Hematopoietic multipotent progenitor cell treated with erythropoietin and hydrocortisone succinate and interleukin-3 and kit ligand, for 8 days (in vitro differentiated cells): Measurements from ENCODE around the gene FDCSP.
"Not testable (repeated sequence)": the region's sequence is repeated elsewhere in the genome, so short reads cannot be mapped to it uniquely, and the experiment has no call there.

Experiments used
- DNase-seq: peaks from one replicate; pipeline ENCODE4 v3.0.0-alpha.2; 2015

The FDCSP gene

DNA sequence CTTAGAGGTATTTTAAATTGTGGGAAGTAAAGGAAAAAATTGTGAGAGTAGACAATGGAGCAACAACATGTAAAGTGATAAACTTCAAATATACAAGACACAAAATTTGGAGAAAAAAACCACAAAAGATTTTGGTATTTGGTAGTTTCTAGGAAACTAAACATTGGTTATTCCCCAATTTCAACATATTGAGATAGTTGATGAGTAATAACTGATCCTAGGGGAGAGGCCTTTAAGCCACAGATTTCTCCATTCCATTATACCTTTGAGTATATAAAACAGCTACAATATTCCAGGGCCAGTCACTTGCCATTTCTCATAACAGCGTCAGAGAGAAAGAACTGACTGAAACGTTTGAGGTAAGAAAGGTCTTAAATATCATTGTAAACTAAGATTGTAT lies at the start of gene FDCSP:
TSS of gene FDCSP (plus strand) at position 301 of the 400 bp plus-strand sequence. CDS start 5,071 bp downstream, outside the sequence.
- DNase-seq, result no peak

DNA sequence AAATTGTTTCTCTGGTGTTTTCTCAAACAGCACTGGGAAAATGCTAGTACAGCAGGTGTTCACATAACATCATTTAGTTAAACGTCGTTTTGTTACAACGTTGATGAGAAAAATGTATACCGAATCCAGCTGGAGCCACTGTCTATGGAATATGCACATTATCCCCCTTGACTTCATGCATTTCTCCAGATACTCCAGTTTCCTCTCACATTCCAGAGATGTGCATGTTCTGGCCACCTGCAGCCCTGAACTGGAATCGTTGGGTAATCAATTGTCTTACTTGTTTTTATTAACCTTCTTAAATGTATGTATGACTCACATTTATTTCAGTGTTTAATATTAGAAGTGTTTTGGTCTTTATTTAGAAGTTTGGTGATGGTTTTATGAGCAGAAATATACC lies 48.8 kb upstream of the FDCSP start:
- DNase-seq, result no peak

DNA sequence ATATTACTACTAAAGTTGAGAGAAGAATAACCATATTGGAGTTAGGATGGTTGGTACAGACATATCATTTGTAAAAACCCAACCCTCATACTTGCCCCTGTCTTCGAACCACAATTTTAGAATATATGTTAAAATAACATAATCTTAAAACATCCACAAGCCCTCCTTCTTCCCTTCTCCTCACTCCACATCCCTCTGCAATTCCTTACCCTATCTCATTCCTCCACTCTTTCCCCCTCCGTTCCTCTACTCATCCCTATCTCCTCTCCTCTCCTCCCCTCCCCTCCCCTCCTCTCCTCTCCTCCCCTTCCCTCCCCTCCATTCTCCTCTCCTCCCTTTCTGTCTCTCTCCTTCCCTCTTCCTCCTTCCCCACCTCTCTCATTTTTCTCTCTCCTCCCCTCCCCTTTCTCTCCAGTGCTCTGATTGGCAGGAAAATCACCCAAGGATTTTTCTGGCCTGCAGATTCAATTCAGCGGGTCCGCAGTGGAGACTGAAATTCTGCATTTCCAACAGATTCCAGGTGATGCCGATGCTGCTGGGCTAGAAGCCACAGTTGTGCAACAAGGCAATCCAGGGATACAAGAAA lies 47.8 kb upstream of the FDCSP start:
- no peak for DNase-seq

DNA sequence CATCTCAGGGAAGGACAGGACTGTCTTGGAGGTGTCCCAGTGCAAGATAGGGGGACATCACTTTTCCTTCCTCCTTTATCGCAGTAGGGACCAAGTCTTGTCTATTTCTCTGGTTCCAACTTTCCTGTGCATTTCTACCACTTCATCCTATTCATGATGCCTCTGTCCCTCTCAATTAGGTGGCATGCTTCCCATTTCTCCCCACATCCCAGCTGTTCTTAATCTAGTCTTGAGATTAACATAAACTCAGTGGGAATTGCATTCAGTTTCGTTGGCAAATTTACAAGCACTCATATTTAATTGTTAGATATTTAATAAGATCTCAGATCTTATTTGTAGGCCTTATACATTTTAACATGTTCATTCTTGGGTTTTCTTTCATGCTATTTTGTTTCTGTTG lies 46.1 kb upstream of the FDCSP start:
- DNase-seq, result no peak

DNA sequence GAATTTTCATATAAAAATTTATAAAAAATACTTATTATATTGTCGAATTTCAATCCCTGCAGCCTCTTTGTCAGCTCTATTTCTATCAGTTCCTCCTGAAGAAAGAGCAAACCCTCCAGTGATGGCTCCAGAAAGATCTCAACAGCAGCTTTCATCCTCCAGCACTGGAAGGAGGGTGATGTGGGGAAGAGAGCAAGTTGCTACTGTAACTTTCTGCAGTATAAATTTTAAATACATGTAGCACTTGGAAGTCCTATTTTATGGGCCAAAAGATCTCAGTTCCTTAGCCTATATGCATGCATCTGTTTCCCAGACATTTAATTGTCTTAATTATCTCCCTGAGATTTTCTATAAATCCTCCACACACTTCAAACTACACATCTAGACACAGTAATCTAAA lies 44.1 kb upstream of the FDCSP start:
- no peak for DNase-seq

DNA sequence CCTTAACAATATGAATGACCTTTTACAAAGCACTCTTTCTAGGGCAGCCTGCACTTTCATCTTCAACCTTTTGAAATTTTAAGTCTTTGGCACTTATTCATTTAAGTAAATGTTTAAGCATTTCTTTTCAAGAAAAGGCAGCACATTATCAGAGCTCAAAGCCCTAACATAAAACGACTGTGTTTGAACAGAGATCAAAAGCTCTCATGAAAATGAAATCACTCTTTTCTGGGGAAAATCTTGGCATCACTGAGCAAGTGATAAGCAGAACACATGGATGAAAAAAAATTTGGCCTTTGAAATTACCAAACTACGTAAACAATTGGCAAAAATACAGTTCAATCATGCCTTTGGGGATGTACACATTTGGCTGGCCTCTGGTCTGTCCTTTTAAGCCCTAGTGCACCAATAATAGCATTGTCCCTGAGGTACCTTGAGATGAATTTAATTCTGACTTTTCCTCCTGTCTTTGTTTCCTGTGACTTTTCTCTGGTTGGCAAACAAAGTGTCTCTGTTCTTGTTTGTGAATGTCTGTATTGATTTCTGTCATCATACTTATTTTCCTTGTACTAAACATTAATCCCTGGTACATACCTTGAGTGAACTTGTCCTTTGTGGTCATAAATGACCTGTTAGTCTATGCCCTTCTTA lies 43.3 kb upstream of the FDCSP start:
- DNase-seq, result no peak

DNA sequence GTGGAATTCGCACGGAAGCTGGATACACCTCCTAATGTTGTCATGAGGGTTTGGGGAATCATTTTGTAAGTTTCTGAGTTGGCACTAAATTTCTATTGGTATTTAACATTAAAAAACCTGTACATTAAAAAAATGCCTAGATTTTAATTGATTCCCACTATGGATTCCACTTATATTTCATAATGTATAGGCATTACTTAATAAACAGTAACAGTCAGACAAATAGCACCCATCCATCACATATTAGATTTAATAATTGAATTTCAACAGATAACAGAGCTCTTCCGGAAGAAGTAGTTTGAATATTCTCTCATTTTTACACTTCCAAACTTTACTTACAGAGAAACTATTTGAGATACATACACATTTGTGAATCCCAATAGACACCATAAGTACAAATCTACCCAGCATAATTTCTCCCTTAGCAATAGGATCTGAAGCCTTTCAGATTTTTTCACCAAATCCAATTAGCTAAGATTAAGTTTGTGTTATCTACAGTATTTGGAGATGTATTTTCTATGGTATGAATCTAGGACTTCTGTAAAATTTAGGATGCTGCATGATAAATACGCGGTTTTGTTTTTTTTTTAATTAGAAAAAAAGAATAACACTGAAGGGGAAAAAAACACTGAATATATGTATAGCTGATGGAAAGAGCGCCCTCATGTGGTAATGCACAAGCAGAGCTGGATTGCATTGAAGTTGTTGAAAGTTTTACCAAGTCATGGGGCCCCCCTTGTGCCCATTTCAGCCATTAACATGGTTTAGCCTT lies 42.6 kb upstream of the FDCSP start:
- DNase-seq, result peak; percentile 60

DNA sequence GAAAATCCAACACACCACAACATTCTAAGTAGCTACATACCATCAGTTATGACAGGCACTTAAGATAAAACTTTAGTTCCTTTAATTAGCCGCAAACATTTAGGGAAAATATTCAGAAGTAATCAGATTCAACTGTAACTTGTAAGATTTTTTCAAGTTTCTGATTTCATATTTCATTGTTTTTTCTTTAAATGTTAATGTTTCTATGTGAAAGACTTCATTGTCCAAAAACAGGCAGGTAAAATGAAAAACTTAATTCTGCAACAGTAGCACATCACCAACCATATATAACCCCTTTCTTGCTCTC lies 42.0 kb upstream of the FDCSP start:
- DNase-seq, result no peak

DNA sequence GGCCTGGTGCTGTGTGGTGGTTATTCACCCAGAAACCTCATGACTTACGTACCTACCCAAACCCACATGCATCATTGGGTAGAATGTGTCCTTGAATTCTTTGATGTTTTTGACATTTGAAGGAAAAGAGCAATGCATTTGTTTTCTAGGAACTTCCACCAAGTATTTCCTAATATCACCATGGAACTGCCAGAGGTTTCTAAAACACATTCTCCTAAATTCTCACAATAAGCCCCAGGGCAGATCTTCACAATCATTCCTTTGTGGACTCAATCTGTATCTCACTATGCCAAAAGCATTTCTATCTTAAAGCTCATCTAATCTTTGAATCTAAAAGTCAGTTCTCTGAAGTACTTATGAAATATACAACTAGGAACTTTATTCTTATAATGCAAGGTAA lies 38.7 kb upstream of the FDCSP start:
- no peak for DNase-seq

DNA sequence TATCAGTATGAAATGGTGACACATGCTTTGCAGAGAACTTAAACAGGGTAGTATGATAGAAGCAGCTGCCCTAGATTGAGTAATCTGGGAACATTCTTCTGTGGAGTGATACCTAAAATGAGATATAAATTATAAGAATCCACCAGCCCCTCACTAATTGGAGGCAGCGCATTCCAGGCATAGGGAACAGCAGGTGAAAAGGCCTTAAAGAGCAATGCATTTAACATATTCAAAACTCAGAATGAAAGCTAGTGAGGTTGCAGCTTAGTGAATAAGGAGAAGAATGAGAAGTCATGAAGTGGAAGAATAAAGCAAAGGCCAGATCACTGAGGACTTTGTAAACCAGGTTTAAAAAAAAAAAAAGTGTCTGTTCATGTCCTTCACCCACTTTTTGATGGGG lies 35.3 kb upstream of the FDCSP start:
- no peak for DNase-seq

DNA sequence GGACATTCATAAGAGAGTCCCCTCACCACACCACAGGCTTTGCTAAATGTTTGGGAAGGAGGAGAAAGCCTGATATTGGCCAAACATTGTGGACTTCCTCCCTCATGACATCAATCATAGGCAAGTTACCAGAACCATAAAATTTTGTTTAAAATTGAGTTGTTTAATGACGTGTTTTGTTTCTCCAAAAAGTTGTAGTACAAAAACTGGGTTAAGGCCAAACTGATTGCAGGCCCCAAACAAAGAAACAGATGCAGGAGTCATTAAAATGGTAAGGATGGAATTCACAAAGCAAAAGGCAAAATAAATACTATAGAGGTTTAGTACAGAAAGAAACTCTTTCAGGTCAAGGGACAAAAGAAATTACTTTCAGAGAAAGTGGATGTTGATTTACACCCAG lies 34.3 kb upstream of the FDCSP start:
- no peak for DNase-seq

DNA sequence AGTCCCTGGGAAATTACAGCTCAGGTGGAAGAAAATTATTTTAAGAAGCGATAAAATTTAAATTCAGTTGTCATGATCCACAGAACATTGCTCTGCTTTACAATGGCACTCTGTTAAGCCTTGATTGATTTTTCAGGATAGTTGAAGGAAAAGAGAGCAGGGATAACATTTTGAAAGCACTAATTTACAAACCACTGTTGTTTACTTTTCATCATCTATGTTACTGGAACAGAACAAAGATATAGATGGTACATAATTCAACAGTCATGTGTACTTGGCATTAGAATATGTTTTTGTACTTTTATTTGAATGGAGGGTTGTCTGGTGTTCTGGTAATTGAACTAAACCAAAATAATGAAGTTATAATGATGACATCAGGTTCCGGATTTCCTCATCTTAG lies 33.0 kb upstream of the FDCSP start:
- DNase-seq, result no peak

DNA sequence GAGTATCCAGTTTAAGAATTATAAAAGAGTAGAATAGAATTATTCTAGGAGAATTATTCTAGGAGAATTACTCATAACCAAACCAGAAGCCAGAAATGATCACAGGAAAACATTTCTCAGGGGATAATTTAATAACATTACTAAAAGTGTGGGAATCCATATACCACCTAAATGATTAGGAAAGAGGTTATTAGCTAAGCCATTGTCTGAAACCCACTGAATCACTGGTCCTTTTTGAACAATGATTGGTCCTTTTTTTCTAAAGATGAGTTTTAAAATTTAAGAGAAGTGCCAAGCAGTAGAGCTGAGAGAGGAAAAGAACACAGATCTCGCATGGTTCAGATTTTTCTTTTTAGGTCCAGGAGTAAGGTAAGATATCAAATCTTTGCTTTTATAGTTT lies 30.5 kb upstream of the FDCSP start, which contains the start of gene ODAM:
TSS of gene ODAM (plus strand) at position 301 of the 400 bp plus-strand sequence. CDS start 819 bp downstream, outside the sequence.
- no peak for DNase-seq

DNA sequence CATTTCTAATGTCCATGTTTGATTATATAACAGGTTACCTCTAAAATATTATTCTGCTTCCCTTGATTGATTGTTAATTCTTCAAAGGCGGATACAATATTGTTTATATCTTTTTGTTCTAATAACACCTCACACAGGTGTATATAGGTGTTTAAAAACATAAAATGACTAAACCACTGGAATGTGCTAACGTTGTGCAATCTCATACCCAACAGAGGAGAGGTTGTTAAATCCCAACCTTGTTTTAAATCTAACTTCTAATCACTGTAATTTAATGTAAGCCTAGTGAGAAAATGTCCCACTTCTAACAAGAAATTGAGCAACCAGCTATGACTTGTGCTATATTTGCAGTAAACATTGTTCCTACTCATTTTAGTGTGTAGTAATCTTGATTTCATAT lies 29.1 kb upstream of the FDCSP start:
- no peak for DNase-seq

DNA sequence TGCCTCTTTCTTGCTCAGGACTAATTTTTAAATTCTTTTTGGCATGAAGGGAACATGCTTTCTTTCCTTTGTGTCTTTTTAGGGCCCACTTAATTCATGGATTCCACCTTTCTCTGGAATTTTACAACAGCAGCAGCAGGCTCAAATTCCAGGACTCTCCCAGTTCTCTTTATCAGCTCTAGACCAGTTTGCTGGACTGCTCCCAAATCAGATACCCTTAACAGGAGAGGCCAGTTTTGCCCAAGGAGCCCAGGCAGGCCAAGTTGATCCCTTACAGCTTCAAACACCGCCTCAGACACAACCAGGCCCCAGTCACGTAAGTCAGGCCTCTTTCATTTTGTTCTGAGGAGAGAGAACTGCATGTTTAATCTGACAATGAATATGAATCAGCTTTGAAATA lies 28.1 kb upstream of the FDCSP start:
- no peak for DNase-seq

DNA sequence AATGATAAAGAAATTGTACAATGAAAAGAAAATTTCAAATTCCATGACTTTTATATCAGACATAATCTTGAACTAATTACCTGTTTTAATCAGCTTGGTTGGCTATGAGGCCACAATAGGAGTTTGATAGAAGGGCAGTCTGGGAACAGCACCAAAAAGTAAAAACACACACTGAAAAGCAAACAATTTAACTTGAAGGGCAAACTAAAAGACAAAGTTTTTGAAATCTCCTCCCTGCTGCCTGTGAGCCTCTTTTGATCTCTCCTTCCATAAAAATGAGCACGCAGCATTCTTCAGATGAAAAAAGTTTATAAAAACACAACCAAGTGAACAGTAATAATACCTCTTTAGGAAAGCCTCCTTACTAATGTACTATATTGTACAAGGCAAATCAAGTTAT lies 22.3 kb upstream of the FDCSP start:
- DNase-seq, result no peak

DNA sequence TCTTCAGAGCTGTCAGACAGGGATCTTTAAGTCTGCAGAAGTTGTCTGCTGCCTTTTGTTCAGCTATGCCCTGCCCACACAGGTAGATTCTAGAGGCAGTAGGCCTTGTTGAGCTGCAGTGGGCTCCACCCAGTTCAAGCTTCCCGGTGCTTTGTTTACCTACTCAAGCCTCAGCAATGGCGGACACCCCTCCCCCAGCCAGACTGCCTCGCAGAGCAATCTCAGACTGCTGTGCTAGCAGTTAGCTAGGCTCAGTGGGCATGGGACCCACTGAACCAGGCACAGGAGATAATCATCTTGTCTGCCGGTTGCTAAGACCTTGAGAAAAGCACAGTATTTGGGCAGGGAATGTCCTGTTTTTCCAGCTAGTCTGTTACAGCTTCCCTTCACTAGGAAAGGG lies 13.2 kb upstream of the FDCSP start:
- DNase-seq, result not testable (repeated sequence)

DNA sequence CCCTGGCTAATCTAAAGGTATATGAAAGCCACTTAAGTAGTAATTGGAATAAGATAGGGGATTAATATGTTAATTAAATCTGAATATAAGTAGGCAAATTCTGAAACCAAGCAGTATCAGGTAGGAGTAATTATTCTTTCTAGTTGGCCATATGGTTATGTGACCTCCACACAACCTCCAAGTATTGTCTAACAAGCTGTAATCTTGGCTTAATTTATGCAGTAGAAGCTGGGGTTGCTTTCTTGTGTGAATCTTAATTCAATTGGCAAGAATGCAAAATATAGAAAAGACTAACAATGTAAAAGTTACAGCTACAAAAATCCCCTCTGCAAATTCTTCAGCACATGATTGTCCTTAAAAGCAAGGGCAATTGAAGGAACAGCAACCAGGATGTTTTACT lies 9.8 kb upstream of the FDCSP start:
- not testable (repeated sequence) for DNase-seq

DNA sequence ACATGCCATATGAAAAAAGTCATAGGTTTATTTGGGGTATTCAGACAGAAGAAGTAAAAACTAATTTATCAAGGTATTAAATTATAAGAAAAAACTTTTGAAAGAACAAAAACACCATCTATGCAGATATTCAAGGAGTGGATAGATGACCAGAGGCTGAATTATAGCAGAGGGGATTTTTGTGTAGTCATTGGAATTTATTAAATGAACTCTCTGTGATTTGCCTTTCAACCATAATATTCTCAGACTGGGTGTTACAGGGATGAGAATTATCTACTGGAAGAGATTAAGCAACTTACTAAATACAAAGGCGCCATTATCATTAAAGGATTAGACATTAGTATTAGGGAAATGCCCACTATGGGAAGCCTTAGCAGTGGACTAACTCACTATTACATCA lies 9.4 kb upstream of the FDCSP start:
- DNase-seq, result not testable (repeated sequence)

DNA sequence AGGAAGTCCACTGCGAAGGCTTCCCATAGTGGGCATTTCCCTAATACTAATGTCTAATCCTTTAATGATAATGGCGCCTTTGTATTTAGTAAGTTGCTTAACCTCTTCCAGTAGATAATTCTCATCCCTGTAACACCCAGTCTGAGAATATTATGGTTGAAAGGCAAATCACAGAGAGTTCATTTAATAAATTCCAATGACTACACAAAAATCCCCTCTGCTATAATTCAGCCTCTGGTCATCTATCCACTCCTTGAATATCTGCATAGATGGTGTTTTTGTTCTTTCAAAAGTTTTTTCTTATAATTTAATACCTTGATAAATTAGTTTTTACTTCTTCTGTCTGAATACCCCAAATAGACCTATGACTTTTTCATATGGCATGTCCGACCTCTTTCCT lies 4.5 kb upstream of the FDCSP start:
- DNase-seq, result not testable (repeated sequence)

DNA sequence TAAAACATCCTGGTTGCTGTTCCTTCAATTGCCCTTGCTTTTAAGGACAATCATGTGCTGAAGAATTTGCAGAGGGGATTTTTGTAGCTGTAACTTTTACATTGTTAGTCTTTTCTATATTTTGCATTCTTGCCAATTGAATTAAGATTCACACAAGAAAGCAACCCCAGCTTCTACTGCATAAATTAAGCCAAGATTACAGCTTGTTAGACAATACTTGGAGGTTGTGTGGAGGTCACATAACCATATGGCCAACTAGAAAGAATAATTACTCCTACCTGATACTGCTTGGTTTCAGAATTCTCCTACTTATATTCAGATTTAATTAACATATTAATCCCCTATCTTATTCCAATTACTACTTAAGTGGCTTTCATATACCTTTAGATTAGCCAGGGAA lies 4.1 kb upstream of the FDCSP start:
- DNase-seq, result not testable (repeated sequence)

DNA sequence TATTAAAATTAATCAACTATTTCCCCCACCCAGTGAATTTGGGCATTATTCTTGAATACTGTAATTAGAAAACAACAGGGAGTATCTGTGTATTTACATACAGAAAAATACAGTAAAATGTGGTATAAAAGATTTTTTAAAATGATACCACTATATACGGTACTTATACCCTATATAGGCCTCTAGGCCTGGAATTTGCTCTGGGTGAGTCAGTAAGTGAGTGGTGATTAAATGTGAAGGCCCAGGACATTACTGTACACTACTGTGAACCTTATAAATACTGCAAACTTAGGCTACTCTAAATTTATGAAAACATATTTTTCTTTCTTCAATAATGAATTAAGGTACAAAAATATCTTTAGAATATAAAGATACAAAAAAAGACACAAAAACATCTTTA lies 10.2 kb downstream of the FDCSP start:
- DNase-seq, result no peak

DNA sequence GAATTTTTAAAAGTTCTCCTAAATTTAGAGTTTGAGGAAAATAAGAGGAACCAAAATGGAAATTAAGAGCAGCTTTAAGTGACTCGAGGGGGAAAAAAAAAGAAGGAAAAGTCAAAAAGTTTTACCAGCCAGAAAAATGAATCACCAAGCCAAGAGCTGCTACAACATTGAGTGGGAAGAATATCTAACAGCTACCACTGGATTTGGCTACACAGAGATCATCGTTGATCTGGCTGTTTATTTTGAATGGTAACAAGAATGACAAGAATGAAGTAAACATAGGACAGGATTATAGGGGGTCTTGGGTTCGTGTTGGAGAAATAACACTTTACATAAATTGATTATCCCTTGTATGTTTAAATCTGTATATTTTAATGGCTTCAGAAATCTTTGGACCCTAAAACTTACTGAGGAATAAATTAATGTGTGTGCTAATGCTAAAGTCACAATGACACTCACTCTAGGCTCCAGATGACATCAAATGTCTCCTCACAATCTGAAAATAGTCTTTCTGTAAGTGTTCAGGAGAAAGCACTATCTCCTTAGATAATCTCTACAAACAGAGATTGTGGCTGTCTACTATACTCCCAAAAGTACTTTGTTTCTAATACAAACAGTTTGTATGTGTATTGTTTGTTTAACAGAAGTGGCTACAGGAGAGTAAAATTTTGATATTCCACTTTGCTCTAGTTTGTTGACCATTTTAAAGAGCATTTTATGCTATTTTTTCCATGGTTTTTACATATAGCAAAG lies 13.4 kb downstream of the FDCSP start:
- no peak for DNase-seq
